IMR-90 (cell line): ENCODE measurements around the gene ECE2. TPM values are rescaled to one million over a fixed set of nuclear protein-coding genes. Genes with fewer than 3 reads are reported as not detected.

ENCODE experiments used
- ATAC-seq: fragments of 200-7000 bp; cut with Tn5 transposase; 2 replicates; pipeline ENCODE4 v1.9.1; 2020; ENCODE audit warnings: low read depth, mild to moderate bottlenecking, moderate library complexity
- BruUV-seq: library from RNA; stranded (reverse); fragments of 400-500 nt; replicated peaks from 2 replicates; lab custom pipeline; 2021; lab: Mats Ljungman, UMichigan
- CTCF ChIA-PET: fragments of 300-600 bp; formaldehyde crosslinking; extraction: SDS; loops from one replicate; lab custom pipeline; 2021; ENCODE audit warnings: antibody characterized with exemption; lab: Yijun Ruan, JAX
- POLR2A ChIA-PET: fragments of 300-600 bp; sonication (Branson Sonifier 250); formaldehyde crosslinking; loops from one replicate; lab custom pipeline; 2022; ENCODE audit warnings: antibody characterized with exemption; ENCODE audit not compliant: unreplicated experiment; lab: Charles Lee
- DNase-seq: peaks from one replicate; pipeline ENCODE4 v3.0.0; 2013
- H2AFZ ChIP-seq: replicated peaks from 2 replicates; pipeline ENCODE3; 2013; ENCODE audit warnings: low read length, mild to moderate bottlenecking; ENCODE audit not compliant: poor library complexity
- H2AK5ac ChIP-seq: 2 replicates; pipeline ENCODE4 v1.6.1; 2013; ENCODE audit warnings: low read depth, low read length, inconsistent platforms
- H2AK9ac ChIP-seq: replicated peaks from 2 replicates; pipeline ENCODE3; 2013; ENCODE audit warnings: mild to moderate bottlenecking, low read depth, low read length, moderate library complexity; ENCODE audit not compliant: poor library complexity
- H2BK120ac ChIP-seq: 2 replicates; pipeline ENCODE4 v1.6.1; 2013; ENCODE audit warnings: low read depth, low read length, inconsistent platforms
- H2BK15ac ChIP-seq: 3 replicates; pipeline ENCODE4 v1.6.1; 2013; ENCODE audit warnings: low read depth, low read length, inconsistent platforms
- H2BK20ac ChIP-seq: 2 replicates; pipeline ENCODE4 v1.6.1; 2013; ENCODE audit warnings: low read depth, mild to moderate bottlenecking, inconsistent platforms, low read length, moderate library complexity
- H2BK5ac ChIP-seq: 2 replicates; pipeline ENCODE4 v1.6.1; 2013; ENCODE audit warnings: mild to moderate bottlenecking, low read depth, low read length, inconsistent platforms; ENCODE audit not compliant: poor library complexity, severe bottlenecking
- H3K14ac ChIP-seq: replicated peaks from 2 replicates; pipeline ENCODE4 v1.6.1; 2013; ENCODE audit warnings: low read depth, low read length, inconsistent platforms
- H3K18ac ChIP-seq: 2 replicates; pipeline ENCODE4 v1.6.1; 2013; ENCODE audit warnings: low read depth, low read length, control low read depth
- H3K23ac ChIP-seq: 2 replicates; pipeline ENCODE4 v1.6.1; 2013; ENCODE audit warnings: low read depth, low read length, inconsistent platforms
- H3K27ac ChIP-seq: 2 replicates; pipeline ENCODE4 v1.5.1; 2013; ENCODE audit warnings: mild to moderate bottlenecking, control low read depth, low read length; ENCODE audit not compliant: insufficient read depth
- H3K27me3 ChIP-seq: 2 replicates; pipeline ENCODE4 v1.6.1; 2013; ENCODE audit warnings: low read length; ENCODE audit not compliant: control insufficient read depth, insufficient read depth
- H3K36me3 ChIP-seq: 2 replicates; pipeline ENCODE4 v1.6.1; 2013; ENCODE audit warnings: low read length, mixed read lengths; ENCODE audit not compliant: control insufficient read depth, insufficient read depth
- H3K4ac ChIP-seq: 2 replicates; pipeline ENCODE4 v1.6.1; 2013; ENCODE audit warnings: low read depth, low read length, inconsistent platforms
- H3K4me1 ChIP-seq: 2 replicates; pipeline ENCODE4 v1.6.1; 2013; ENCODE audit warnings: low read length, mixed read lengths; ENCODE audit not compliant: control insufficient read depth, insufficient read depth
- H3K4me2 ChIP-seq: 2 replicates; pipeline ENCODE4 v1.6.1; 2013; ENCODE audit warnings: low read depth, mild to moderate bottlenecking, control low read depth, low read length, moderate library complexity
- H3K4me3 ChIP-seq: 2 replicates; pipeline ENCODE4 v1.5.1; 2013; ENCODE audit warnings: low read depth, mild to moderate bottlenecking, control low read depth, low read length, moderate library complexity; ENCODE audit not compliant: insufficient read depth
- H3K56ac ChIP-seq: 2 replicates; pipeline ENCODE4 v1.6.1; 2013; ENCODE audit warnings: low read length, inconsistent platforms; ENCODE audit not compliant: insufficient read depth; ENCODE audit errors: extremely low read depth
- H3K79me1 ChIP-seq, 2 experiments: 2 replicates each; pipeline ENCODE4 v1.6.1; 2013; ENCODE audit warnings: low read length in 2 of 2, inconsistent platforms in 1 of 2, low read depth in 1 of 2
- H3K9ac ChIP-seq: 2 replicates; pipeline ENCODE4 v1.6.1; 2013; ENCODE audit warnings: low read depth, low read length, control low read depth
- H3K9me1 ChIP-seq: 2 replicates; pipeline ENCODE4 v1.6.1; 2013; ENCODE audit warnings: low read length, inconsistent platforms; ENCODE audit not compliant: insufficient read depth
- H3K9me3 ChIP-seq: 2 replicates; pipeline ENCODE4 v1.6.1; 2013; ENCODE audit warnings: low read length; ENCODE audit not compliant: control insufficient read depth, insufficient read depth
- H4K20me1 ChIP-seq: 2 replicates; pipeline ENCODE4 v1.6.1; 2013; ENCODE audit warnings: low read length, inconsistent platforms; ENCODE audit not compliant: insufficient read depth
- H4K5ac ChIP-seq: 2 replicates; pipeline ENCODE4 v1.6.1; 2013; ENCODE audit warnings: mild to moderate bottlenecking, low read depth, low read length, control low read depth
- H4K8ac ChIP-seq, 2 experiments: 2 replicates each; pipeline ENCODE4 v1.6.1; 2013; ENCODE audit warnings: low read depth in 2 of 2, low read length in 2 of 2, control low read depth in 1 of 2, inconsistent platforms in 1 of 2
- H4K91ac ChIP-seq: 2 replicates; pipeline ENCODE4 v1.6.1; 2013; ENCODE audit warnings: low read depth, low read length, inconsistent platforms; ENCODE audit not compliant: insufficient read depth
- CEBPB ChIP-seq: IDR thresholded peaks from 2 replicates; pipeline ENCODE4 v1.6.1; 2012; ENCODE audit warnings: low read depth, low read length, improper control_type of control experiment
- MXI1 ChIP-seq: IDR thresholded peaks from 2 replicates; pipeline ENCODE4 v1.6.1; 2012; ENCODE audit warnings: low read depth, mild to moderate bottlenecking, low read length, moderate library complexity, borderline replicate concordance
- RAD21 ChIP-seq: IDR thresholded peaks from 2 replicates; pipeline ENCODE4 v1.6.1; 2012; ENCODE audit warnings: low read length, improper control_type of control experiment
- WGBS, 2 experiments: methylation state at CpG; one replicate each; pipeline versions ENCODE4 v1.1.5 to v1.1.7; 2013; ENCODE audit warnings: missing lambda C conversion rate in 2 of 2; ENCODE audit not compliant: insufficient read length in 1 of 2; ENCODE audit errors: extremely low coverage in 2 of 2; 5-methylcytosine and 5-hydroxymethylcytosine counted together
- dilution Hi-C: fragments of 300-500 bp; cut with HindIII; formaldehyde crosslinking; loops from one replicate; pipeline ENCODE4 v1.14.3; 2018; ENCODE audit warnings: low sequenced_read_pairs; ENCODE audit not compliant: unreplicated experiment
- in situ Hi-C: fragments of 300-500 bp; cut with MboI; formaldehyde crosslinking; loops from 3 replicates; pipeline ENCODE4 v1.14.3; 2019; ENCODE audit warnings: low sequenced_read_pairs, inconsistent platforms, mixed read lengths
- intact Hi-C: fragments of 100-400 bp; cut with micrococcal nuclease; formaldehyde crosslinking; loops from 2 replicates; pipeline ENCODE4 v1.10.0; 2022
- polyA plus RNA-seq, 3 experiments: library from polyadenylated mRNA; depleted of rRNA; stranded (reverse); fragments of >200 nt; gene quantifications; 2 replicates each; pipeline ENCODE4 v1.2.3, GENCODE V29; 2012; ENCODE audit warnings: low replicate concordance in 1 of 3
- total RNA-seq: library from RNA; depleted of rRNA; stranded (reverse); fragments of >200 nt; gene quantifications from 2 replicates; pipeline ENCODE4 v1.2.3, GENCODE V29; 2012

The ECE2 gene
- total and polyA plus RNA-seq, 2 of the 4 experiments (the other 2 are of a cell fraction): not detected

DNA sequence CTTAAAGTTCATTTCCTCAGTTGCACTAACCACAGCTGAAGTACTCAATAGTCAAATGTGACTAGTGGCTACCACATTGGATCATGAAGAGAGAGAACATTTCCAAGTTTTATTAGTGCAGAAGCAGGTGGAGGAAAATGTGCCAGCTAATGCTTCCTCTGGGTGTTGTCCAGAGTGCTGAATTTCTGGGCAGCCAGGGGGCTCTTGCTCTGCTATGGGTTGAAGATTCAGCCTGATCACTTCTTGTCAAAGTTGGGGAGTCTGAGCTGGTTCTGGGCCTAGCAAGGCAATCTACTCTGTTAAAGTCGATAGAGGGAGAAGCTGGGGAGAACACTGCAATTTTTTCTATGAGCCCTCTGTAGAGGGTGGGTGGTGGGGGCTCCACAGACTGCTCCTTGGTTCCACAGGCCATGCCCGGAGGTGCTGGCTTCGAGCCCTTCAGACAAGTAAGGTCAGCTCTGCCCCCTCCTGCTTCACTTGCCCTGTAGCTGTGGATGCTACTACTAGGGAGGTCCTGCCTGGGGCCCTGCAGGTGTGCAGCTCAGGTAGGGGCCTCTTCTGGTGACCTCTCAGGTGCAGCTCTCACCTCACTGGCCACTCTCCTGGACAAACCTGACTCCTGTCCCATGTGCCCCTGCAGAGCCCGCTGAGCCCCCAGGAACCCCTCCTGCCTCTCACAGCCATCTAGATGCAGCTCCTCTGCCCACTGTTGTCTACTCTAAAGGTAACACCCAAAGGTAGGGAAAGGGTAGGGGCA is 35.3 kb upstream of the ECE2 start:
- CTCF ChIA-PET: interaction anchor here (0.6 to 3.1 kb wide), 2 partner anchors 11 to 13 kb away, joined by 4 to 10 read pairs; partner anchors contain the start of gene VWA5B2
- Histone ChIP-seq H3K79me1 (peaks cover 0 to 5% of the 10 kb centered on the region in 2 experiments; a peak in 1 of 4 replicates), H2BK20ac (no peak overlapping the region), H3K23ac (no peak overlapping the region), H2AFZ (no peak overlapping the region), H4K8ac (no peak overlapping the region), H3K9ac (no peak overlapping the region), H4K91ac (no peak overlapping the region), H3K27me3 (peaks cover 14% of the 10 kb centered on the region; the same call in 1 of the 2 replicates), H3K9me3 (no peaks in the 10 kb centered on the region), H4K20me1 (peaks cover 14% of the 10 kb centered on the region), H2AK9ac (no peak overlapping the region), H3K4me1 (no peaks in the 10 kb centered on the region), H3K27ac (no peak overlapping the region), H3K36me3 (peaks cover 31% of the 10 kb centered on the region), H3K9me1 (no peaks in the 10 kb centered on the region), H2BK5ac (no peak overlapping the region), H3K4ac (no peak overlapping the region), H3K4me3 (no peak overlapping the region), H3K14ac (no peak overlapping the region), H2AK5ac (no peak overlapping the region), H2BK15ac (no peak overlapping the region), H3K4me2 (no peak overlapping the region), H3K18ac (no peak overlapping the region), H4K5ac (no peak overlapping the region), H3K56ac (no peak overlapping the region), H2BK120ac (no peak overlapping the region)
- no CpG with 5 or more reads among the region's 4 CpGs for WGBS, 2 experiments
- TF ChIP-seq MXI1 (peak; percentile 68; the same call in 1 of the 2 replicates), RAD21 (no peak), CEBPB (no peak)
- dilution Hi-C loops: no loop called here
- intact Hi-C loops: no loop called here
- ATAC-seq: peak; percentile 63
- no TSS peak for BruUV-seq
- in situ Hi-C loops: no loop called here
- DNase-seq: peak; percentile 28
- POLR2A ChIA-PET: no interaction called here
